ENCODE results near the gene THOC6. TPM values are rescaled to one million over a fixed set of nuclear protein-coding genes. Genes with fewer than 3 reads are reported as not detected.

THOC6 gene
- total RNA-seq, 1 experiment from 2014 or later, result 76.5 TPM

DNA sequence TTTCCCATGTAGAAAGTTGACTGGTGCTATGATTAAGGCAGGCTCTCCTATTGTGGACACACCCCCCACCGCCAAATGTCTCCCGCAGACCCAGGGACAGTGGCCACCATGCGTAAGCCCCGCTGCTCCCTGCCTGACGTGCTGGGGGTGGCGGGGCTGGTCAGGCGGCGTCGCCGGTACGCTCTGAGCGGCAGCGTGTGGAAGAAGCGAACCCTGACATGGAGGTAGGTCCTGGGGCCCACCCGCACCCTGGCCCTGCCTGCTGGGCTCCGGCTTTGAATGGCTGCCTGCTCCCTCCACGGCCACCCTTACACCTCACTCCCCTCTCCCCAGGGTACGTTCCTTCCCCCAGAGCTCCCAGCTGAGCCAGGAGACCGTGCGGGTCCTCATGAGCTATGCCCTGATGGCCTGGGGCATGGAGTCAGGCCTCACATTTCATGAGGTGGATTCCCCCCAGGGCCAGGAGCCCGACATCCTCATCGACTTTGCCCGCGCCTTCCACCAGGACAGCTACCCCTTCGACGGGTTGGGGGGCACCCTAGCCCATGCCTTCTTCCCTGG, 26.2 kb downstream of the THOC6 start (continued):
- no peak for TF ChIP-seq PREB (CRISPR knock-in tag; IDR thresholded peaks at IDR 0.05; ENCODE audit: borderline replicate concordance)
- TF ChIP-seq ZNF138 (CRISPR knock-in tag; conservative IDR thresholded peaks at IDR 0.05), result no peak

DNA sequence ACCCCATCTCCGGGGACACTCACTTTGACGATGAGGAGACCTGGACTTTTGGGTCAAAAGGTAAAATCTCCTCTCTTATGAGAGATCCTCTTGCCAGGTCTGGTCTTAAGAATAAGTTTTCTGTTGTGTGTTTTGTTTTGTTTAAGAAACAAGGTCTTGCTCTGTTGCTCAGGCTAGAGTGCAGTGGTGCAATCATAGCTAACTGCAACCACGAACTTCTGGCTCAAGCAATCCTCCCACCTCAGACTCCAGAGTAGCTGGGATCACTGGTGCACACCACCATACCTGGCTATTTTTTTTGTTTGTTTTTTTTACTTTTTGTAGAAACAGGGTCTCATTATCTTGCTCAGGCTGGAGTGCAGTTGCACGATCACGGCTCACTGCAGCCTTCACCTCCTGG, 26.7 kb downstream of the THOC6 start:
- CTCF ChIA-PET, result interaction anchor here (5.2 to 5.8 kb wide), 2 partner anchors 8 to 19 kb away, joined by 59 to 86 read pairs; no protein-coding TSS in a partner anchor
- POLR2A ChIA-PET, result no interaction called here
- TF ChIP-seq ELF4 (CRISPR knock-in tag; IDR thresholded peaks at IDR 0.05; ENCODE audit: low read depth) (no peak), ZNF317 (CRISPR knock-in tag; IDR thresholded peaks at IDR 0.05; ENCODE audit: borderline replicate concordance, low read depth) (no peak), NFE2L1 (CRISPR knock-in tag; IDR thresholded peaks at IDR 0.05) (no peak), TCF7 (CRISPR knock-in tag; IDR thresholded peaks at IDR 0.05; ENCODE audit: low read depth) (no peak), EMX1 (CRISPR knock-in tag; IDR thresholded peaks at IDR 0.05) (no peak), GRHL2 (CRISPR knock-in tag; IDR thresholded peaks at IDR 0.05; ENCODE audit: insufficient replicate concordance, severe bottlenecking) (no peak), TEAD4 (CRISPR knock-in tag; IDR thresholded peaks at IDR 0.05) (no peak), NR3C1 (CRISPR knock-in tag; conservative IDR thresholded peaks at IDR 0.05; ENCODE audit: low read depth) (no peak), IRF2 (CRISPR knock-in tag; IDR thresholded peaks at IDR 0.05; ENCODE audit: borderline replicate concordance, low read depth) (no peak), GABPB1 (CRISPR knock-in tag; IDR thresholded peaks at IDR 0.05) (no peak), MYBL2 (CRISPR knock-in tag; IDR thresholded peaks at IDR 0.05) (no peak), ZSCAN18 (CRISPR knock-in tag; IDR thresholded peaks at IDR 0.05) (no peak), ZNF425 (CRISPR knock-in tag; conservative IDR thresholded peaks at IDR 0.05) (no peak), NR2C2 (CRISPR knock-in tag; IDR thresholded peaks at IDR 0.05) (no peak), E2F4 (CRISPR knock-in tag; IDR thresholded peaks at IDR 0.05; ENCODE audit: borderline replicate concordance, low read depth) (no peak)
- TF ChIP-seq, protein P1, sequence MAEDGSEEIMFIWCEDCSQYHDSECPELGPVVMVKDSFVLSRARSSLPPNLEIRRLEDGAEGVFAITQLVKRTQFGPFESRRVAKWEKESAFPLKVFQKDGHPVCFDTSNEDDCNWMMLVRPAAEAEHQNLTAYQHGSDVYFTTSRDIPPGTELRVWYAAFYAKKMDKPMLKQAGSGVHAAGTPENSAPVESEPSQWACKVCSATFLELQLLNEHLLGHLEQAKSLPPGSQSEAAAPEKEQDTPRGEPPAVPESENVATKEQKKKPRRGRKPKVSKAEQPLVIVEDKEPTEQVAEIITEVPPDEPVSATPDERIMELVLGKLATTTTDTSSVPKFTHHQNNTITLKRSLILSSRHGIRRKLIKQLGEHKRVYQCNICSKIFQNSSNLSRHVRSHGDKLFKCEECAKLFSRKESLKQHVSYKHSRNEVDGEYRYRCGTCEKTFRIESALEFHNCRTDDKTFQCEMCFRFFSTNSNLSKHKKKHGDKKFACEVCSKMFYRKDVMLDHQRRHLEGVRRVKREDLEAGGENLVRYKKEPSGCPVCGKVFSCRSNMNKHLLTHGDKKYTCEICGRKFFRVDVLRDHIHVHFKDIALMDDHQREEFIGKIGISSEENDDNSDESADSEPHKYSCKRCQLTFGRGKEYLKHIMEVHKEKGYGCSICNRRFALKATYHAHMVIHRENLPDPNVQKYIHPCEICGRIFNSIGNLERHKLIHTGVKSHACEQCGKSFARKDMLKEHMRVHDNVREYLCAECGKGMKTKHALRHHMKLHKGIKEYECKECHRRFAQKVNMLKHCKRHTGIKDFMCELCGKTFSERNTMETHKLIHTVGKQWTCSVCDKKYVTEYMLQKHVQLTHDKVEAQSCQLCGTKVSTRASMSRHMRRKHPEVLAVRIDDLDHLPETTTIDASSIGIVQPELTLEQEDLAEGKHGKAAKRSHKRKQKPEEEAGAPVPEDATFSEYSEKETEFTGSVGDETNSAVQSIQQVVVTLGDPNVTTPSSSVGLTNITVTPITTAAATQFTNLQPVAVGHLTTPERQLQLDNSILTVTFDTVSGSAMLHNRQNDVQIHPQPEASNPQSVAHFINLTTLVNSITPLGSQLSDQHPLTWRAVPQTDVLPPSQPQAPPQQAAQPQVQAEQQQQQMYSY (CRISPR knock-in tag; IDR thresholded peaks at IDR 0.05), result no peak
- TF ChIP-seq, protein P2, sequence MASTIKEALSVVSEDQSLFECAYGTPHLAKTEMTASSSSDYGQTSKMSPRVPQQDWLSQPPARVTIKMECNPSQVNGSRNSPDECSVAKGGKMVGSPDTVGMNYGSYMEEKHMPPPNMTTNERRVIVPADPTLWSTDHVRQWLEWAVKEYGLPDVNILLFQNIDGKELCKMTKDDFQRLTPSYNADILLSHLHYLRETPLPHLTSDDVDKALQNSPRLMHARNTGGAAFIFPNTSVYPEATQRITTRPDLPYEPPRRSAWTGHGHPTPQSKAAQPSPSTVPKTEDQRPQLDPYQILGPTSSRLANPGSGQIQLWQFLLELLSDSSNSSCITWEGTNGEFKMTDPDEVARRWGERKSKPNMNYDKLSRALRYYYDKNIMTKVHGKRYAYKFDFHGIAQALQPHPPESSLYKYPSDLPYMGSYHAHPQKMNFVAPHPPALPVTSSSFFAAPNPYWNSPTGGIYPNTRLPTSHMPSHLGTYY (CRISPR knock-in tag; IDR thresholded peaks at IDR 0.05), result no peak
- Mint-ChIP-seq H3K4me3 (no peak overlapping the region), H3K27ac (no peak overlapping the region), H3K36me3 (peaks cover 18% of the 10 kb centered on the region), H3K27me3 (ENCODE audit: low read depth) (peaks cover 24% of the 10 kb centered on the region), H3K9me3 (0 out of 2 replicates have a peak, but pooled peaks cover 6% of the 10 kb centered on the region), H3K4me1 (peaks cover 19% of the 10 kb centered on the region)
- DNase-seq (ENCODE audit: low spot score) (no peak), ATAC-seq (no peak)

Data from WTC11 (cell line).